ENCODE results near the gene HNRNPC. TPM values are rescaled to one million over a fixed set of nuclear protein-coding genes. Genes with fewer than 3 reads are reported as not detected.

Gene HNRNPC
- total RNA-seq, 3 donors from 2014 or later, result 273 to 334 (median 312) TPM

DNA sequence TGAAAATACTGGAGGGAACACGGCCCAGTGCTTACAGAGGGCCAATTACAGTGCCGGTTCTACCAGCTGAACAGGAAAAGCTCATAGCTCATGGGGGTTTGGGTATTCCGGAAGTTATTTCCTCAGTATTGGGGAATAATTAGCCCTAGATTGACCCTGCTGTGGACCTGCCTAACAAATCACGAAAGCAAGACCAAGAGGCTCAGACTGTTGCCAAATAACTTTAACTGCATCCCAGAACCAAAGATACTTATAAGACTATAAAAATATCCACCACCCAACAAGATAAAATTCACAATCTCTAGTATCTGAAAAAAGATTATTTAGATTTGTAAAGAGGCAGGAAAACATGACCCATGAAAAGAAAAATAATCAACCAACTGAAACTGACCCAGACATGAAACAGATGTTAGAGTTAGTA is 105.4 kb downstream of the HNRNPC start:
- H3K4me1 ChIP-seq (ENCODE audit: low read depth), result no peaks in the 10 kb centered on the region
- no peaks in the 10 kb centered on the region for H3K9me3 ChIP-seq
- no peak for DNase-seq
- no peak for ATAC-seq
- no peak overlapping the region for H3K4me3 ChIP-seq
- H3K36me3 ChIP-seq (ENCODE audit: low read depth), result no peaks in the 10 kb centered on the region
- intact Hi-C loops (cut with DNase I, micrococcal nuclease), result no loop called here
- TF ChIP-seq, protein P1, sequence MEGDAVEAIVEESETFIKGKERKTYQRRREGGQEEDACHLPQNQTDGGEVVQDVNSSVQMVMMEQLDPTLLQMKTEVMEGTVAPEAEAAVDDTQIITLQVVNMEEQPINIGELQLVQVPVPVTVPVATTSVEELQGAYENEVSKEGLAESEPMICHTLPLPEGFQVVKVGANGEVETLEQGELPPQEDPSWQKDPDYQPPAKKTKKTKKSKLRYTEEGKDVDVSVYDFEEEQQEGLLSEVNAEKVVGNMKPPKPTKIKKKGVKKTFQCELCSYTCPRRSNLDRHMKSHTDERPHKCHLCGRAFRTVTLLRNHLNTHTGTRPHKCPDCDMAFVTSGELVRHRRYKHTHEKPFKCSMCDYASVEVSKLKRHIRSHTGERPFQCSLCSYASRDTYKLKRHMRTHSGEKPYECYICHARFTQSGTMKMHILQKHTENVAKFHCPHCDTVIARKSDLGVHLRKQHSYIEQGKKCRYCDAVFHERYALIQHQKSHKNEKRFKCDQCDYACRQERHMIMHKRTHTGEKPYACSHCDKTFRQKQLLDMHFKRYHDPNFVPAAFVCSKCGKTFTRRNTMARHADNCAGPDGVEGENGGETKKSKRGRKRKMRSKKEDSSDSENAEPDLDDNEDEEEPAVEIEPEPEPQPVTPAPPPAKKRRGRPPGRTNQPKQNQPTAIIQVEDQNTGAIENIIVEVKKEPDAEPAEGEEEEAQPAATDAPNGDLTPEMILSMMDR (IDR thresholded peaks at IDR 0.05), result no peak

DNA sequence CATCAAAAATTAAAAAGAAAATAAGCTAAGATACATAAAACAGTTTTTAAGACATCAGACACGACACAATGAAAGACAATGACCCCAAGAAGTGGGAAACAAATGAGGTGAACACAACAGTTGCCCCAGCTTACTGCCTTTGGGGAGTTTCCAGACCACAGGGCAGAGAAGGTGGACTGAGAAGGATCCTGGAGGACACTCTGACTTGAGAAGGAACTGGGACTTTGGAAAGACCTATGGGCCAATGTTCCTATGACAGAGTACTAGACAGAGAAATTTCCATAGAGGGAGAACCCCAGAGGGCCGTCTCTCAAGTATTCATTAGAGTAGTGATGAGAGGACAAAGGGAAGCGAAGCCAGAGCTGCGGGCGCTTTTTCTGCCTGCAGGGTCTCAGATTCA is 107.2 kb downstream of the HNRNPC start:
- intact Hi-C loops (cut with DNase I, micrococcal nuclease), result no loop called here
- Histone ChIP-seq H3K4me3 (no peak overlapping the region), H3K4me1 (ENCODE audit: low read depth) (no peaks in the 10 kb centered on the region), H3K36me3 (ENCODE audit: low read depth) (no peaks in the 10 kb centered on the region), H3K9me3 (no peaks in the 10 kb centered on the region)
- DNase-seq (no peak), ATAC-seq (no peak)
- TF ChIP-seq, protein P1 (IDR thresholded peaks at IDR 0.05), result no peak

DNA sequence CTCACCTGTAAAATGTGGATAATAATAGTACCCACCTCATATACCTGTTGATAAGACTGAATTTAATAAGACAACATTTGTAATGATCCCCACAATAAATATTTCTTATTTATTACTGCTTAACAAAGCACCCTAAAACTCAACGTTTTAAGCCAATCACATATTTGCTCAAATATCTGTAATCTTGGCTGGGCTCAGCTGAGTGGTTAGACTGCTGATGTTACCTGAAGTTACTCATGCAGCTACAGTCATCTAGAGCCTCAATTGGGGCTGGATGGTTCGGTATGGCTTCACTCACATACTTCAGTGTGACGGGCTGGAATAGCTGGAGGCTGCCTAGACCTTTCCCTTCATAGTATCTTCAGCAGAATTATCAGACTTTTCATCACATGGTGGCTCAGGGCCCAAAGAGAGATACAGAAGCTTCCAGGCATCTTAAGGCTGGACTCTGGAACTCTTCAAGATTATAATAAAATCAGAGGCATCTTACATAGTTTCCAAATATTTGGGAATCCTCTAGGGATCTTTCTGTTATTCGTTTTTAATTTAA is 109.1 kb downstream of the HNRNPC start:
- H3K4me3 ChIP-seq, result no peak overlapping the region
- ATAC-seq, result no peak
- H3K36me3 ChIP-seq (ENCODE audit: low read depth), result no peaks in the 10 kb centered on the region
- intact Hi-C loops (cut with DNase I, micrococcal nuclease), result no loop called here
- H3K4me1 ChIP-seq (ENCODE audit: low read depth), result no peaks in the 10 kb centered on the region
- no peak for DNase-seq
- TF ChIP-seq, protein P1 (IDR thresholded peaks at IDR 0.05), result no peak
- H3K9me3 ChIP-seq, result no peaks in the 10 kb centered on the region

Other genes with a start within 250 kb of the HNRNPC start
- 100 to 1,000 TPM; 156 to 212 (median 188) TPM for gene NDRG2, start 244.4 kb downstream of the HNRNPC start, total RNA-seq
- 1 to 10 TPM in 1 of 3 donors, under 1 TPM in 1, not detected in 1; 0.58 to 2.3 TPM for gene TPPP2, start 239.2 kb downstream of the HNRNPC start, total RNA-seq
- gene RNASE13, start 234.6 kb downstream of the HNRNPC start, total RNA-seq, result not detected
- gene RNASE7, start 227.1 kb downstream of the HNRNPC start, total RNA-seq, result under 1 TPM in 2 of 3 donors, not detected in 1; 0.19 to 0.32 TPM
- gene RNASE8, start 211.6 kb downstream of the HNRNPC start, total RNA-seq, result not detected
- gene ARHGEF40, start 199.1 kb downstream of the HNRNPC start, total RNA-seq, result 10 to 100 TPM; 44.3 to 69.3 (median 47.8) TPM
- 100 to 1,000 TPM in 1 of 3 donors, 10 to 100 TPM in 2; 56.6 to 103 (median 58.2) TPM for gene ZNF219, start 170.8 kb downstream of the HNRNPC start, total RNA-seq
- gene TMEM253, start 168.4 kb downstream of the HNRNPC start, total RNA-seq, result 10 to 100 TPM; 20.2 to 46.0 (median 43.9) TPM
- not detected for gene OR5AU1, start 113.4 kb downstream of the HNRNPC start, total RNA-seq
- under 1 TPM in 2 of 3 donors, not detected in 1; 0.09 to 0.20 TPM for gene RPGRIP1, start 10.6 kb upstream of the HNRNPC start, total RNA-seq
- gene SUPT16H, start 114.6 kb upstream of the HNRNPC start, total RNA-seq, result 10 to 100 TPM; 36.5 to 63.3 (median 48.1) TPM
- gene CHD8, start 186.7 kb upstream of the HNRNPC start, total RNA-seq, result 10 to 100 TPM; 54.3 to 69.1 (median 60.5) TPM
- gene RAB2B, start 207.5 kb upstream of the HNRNPC start, total RNA-seq, result 10 to 100 TPM; 18.9 to 29.1 (median 19.1) TPM
- gene TOX4, start 207.8 kb upstream of the HNRNPC start, total RNA-seq, result 10 to 100 TPM; 72.9 to 91.6 (median 78.4) TPM
- gene METTL3, start 241.9 kb upstream of the HNRNPC start, total RNA-seq, result 10 to 100 TPM; 33.8 to 43.6 (median 34.6) TPM

All from mucosa of descending colon (tissue), 3 donors.